Measurements from ENCODE around the gene IL1B.

Gene IL1B

GRCh38 chr2:112803691-112804521 is 32.7 kb downstream of the IL1B start:
- DNase-seq = no peak

- DNase-seq = no peak
Observed at GRCh38 chr2:112800881-112801583, 35.5 kb downstream of the IL1B start.

DNA sequence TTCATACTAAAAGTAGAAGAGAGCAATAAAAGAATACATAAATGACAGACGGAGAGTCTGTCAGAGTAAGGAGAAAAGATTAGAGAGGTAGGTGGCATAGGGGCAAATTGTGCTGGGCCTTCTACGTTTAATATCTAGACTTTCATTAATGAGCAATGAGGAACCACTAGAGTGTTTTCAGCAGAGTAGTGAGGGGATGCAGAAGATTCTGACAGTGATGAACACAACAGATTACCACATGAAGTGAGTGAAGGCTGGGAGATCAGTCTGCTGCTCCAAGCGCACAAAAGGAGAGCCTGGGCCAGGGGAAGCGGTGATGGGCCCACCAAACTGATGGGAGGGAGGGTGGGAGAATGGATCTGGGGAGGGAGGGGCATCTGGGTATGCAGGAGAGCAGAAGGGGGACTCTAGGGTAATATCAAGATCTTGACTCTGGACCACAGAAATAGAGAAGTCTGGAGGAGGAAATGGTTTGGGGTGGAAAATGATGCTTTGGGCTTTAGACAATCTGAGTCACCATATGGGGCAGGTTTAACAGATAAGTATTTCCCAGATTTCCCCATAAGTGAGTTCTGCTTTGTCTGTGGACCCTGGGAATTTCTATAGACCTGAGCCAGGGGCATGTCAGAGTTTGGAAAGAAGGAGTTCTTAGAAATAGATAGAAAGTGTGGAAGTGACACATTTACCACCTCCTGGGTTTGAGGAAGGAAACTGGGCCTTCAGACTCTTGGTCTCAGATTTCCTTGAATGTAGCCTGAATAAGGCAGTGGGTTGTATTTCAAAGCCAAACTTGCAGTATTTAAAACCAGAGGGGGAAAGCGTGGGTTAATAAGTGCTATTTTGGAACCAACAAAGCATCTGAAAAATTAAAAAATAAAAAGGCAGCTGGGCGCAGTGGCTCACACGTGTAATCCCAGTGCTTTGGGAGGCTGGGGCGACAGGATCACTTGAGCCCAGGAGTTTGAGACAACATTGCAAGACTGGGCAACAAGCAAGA is 37.3 kb downstream of the IL1B start:
- DNase-seq = no peak

DNA sequence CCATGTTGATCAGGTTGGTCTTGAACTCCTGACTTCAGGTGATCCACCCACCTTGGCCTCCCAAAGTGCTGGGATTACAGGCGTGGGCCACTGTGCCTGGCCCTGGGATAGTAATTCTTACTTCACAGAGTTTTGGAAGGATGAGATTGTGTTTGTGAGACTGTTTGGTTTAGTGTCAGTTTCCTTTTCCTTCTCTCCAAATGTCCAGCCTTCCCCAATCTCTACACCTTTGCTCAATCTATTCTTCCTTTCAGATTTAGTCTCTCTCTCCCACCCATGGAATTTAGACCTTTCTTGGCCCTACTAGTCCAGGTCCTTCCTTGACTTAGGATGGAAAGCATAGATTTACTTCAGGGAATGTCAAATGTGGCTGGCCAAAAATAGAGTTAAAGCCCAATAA is 40.1 kb downstream of the IL1B start:
- DNase-seq = no peak

- DNase-seq = no peak
Observed at GRCh38 chr2:112795774-112796173, 40.8 kb downstream of the IL1B start.

DNA sequence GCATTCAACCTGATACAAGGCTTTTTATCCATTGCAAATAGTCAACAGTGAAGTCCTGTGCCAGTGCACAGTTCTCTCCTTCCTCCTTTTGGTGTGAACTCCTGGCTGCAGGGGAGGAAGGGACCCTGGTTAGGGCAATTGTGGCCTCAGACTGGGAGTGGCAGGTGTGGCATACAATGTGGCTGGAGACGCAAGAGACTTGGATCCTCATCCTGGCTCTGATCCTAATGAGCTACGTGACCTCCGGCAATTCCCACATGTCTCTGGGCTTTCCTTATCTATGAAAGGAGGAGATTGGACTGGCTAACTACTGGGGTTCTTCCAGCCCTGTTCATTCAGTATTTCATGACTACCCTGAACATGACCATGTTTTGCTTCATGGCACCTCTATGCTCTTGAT is 41.7 kb downstream of the IL1B start:
- DNase-seq = no peak

GRCh38 chr2:112794131-112794733 is 42.3 kb downstream of the IL1B start:
- DNase-seq = peak; percentile 38

- peak; percentile 12 for DNase-seq
Observed at GRCh38 chr2:112793449-112793978, 43.1 kb downstream of the IL1B start.

DNA sequence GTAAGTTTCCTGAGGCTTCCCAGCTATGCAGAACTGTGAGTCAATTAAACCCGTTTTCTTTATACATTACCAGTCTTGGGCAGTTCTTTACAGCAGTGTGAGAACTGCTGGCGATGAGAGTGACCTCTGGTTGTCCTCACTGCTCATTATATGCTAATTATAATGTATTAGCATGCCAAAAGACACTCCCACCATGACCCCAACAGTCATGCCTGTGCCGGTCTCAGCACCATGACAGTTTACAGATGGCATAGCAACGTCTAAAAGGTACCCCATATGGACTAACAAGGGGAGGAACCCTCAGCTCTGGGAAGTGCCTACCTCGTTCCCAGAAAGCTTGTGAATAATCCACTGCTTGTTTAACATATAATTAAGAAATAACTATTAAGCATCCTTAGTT is 44.2 kb downstream of the IL1B start:
- no peak for DNase-seq

DNA sequence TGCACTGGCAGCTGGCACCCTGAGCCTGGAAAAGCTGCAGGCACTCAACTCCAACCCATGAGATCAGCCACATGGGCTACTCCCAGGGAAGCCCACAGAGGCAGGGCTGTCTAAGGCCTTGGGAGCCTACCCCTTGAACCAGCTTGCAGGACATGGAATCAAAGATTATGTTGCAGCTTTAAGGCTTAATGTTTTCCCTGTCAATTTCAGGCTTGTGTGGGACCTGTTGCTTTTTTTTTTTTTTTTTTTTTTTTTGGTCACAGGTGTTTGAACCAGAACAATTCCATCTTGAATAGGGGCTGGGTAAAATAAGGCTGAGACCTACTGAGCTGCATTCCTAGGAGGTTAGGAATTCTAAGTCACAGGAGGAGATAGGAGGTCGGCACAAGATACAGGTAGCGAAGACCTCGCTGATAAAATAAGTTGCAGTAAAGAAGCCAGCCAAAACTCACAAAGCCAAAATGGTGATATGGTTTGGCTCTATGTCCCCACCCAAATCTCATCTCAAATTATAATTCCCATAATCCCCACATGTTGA is 44.8 kb downstream of the IL1B start:
- DNase-seq = no peak

- DNase-seq = no peak
Observed at GRCh38 chr2:112791019-112791418, 45.6 kb downstream of the IL1B start.

- no peak for DNase-seq
Observed at GRCh38 chr2:112790305-112790704, 46.3 kb downstream of the IL1B start.

GRCh38 chr2:112789186-112789585 is 47.4 kb downstream of the IL1B start:
- DNase-seq = no peak

DNA sequence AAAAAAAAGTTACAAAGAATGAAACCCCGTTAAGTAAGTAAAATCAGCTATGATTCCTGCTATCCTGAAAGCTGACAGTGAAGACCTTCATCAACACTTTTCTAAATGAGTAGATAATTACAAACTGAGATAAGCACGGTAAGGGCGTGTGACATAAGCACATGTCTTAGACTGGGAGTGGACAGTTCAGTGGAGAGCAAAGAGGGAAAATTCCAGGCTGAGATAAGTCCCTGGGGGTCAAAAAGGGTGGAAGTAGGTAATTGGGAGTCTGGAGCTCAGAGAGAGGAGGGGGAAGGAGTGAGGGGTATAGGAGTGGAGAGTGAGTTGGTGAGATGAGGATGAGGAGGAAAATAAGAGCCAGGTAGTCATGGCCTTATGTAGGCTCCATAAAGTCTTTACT is 47.9 kb downstream of the IL1B start:
- no peak for DNase-seq

DNA sequence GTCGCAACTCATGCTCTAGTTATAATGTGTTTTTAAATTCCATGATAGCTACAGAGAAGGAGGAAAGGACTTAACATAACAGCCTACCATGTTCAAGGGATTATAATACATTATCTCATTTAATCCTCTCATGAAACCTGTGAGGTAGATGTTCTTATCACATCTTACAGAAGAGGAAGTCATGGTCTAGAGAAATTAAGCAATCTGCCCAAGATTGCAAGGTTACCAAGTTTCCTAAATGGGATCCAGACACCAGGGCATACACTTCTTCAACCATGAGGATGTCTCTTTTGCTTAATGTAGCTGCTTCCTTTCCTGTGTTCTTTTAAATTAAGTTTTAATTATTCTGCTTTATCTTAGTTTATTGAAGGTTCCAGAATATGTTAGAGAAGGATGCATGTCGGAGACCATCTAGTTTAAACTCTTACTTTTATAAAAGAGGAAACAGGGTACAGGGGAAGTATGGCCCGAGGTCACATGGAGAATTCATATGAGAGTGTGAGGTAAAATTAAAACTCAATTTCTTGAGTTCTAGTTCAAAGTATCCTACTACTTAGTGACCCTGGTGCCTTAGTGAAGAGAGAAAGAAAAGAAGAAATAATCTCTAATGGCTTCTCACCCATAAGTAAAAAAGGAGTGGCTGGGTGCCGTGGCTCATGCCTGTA is 48.7 kb downstream of the IL1B start:
- no peak for DNase-seq

DNA sequence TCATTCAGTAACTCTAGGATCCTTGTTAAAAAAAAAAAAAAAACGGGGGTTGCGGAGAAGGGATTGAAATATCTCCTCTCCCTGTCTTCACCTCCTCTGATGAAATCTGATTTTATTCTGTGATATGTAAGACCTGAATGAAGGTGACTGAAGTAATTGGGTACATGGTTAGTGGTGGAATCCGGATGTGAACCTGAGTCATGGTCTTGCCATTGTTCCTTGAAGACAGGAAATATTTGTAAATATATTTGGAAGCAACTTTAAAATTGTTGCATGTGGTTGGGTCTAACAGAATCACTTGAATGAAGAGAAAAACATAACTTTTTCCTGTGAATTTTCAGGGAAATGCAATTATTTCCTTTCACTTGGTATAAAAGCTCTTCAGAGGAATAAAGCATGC is 49.3 kb downstream of the IL1B start:
- no peak for DNase-seq

- no peak for DNase-seq
Observed at GRCh38 chr2:112784199-112785189, 52.1 kb downstream of the IL1B start, which contains the start of gene IL1A. Gene IL1A (minus strand): TSS chr2:112784493. CDS start chr2:112783770, 723 bp downstream.

GRCh38 chr2:112783187-112783714 is 53.3 kb downstream of the IL1B start:
- no peak for DNase-seq

DNA sequence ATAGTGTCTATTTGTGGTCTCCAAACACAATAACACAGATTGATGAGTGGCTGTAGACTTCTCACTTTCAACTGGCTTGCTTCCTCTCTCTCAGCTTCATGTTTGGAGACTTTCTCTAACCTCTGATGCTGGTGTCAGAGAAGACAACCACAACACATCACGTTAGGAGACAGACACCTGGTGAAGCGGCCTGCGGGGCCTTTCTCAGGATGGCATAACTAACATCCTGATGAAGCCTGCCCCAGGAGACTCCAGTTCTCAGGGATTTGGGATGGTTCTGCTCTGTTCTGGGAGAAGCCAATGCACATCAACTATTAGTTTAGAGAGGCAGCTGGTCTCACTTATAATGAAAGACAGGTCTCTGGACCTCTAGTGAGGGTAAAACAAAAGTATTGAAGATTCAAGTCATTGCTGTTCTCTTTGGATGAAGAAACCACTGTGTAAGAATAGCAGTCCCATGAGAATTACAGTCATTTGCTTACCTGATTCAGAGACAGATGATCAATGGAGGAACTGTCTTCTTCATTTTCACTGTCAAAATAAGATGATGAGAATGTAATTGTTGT is 54.3 kb downstream of the IL1B start:
- no peak for DNase-seq

Data from CD4-positive, alpha-beta T cell treated with Interleukin-21 for 1 hour (primary cell).